HL-60 (cell line): ENCODE data around the gene OSBPL2.

Source experiments
- CTCF ChIP-seq: IDR thresholded peaks from one replicate; pipeline ENCODE4 v1.5.1; 2011; ENCODE audit warnings: low read length, control low read depth, inconsistent platforms; ENCODE audit not compliant: insufficient read depth
- GABPA ChIP-seq: IDR thresholded peaks from 2 replicates; pipeline ENCODE4 v1.6.1; 2012; ENCODE audit warnings: low read depth
- POLR2AphosphoS5 ChIP-seq: IDR thresholded peaks from 2 replicates; pipeline ENCODE4 v1.6.1; 2012; ENCODE audit warnings: low read depth
- REST ChIP-seq: IDR thresholded peaks from 2 replicates; pipeline ENCODE4 v1.6.1; 2012; ENCODE audit warnings: low read depth; ENCODE audit not compliant: insufficient replicate concordance

GRCh38 chr20:62273416-62273815 is 35.1 kb downstream of the OSBPL2 start:
- TF ChIP-seq REST (no peak), CTCF (no peak), POLR2AphosphoS5 (no peak), GABPA (no peak)
